ENCODE measurements around the gene SCP2.

Gene SCP2

GRCh38 chr1:53069663-53070327, 142.7 kb downstream of the SCP2 start:
- no peak for DNase-seq

GRCh38 chr1:53070621-53071020, 143.5 kb downstream of the SCP2 start:
- DNase-seq = no peak

- DNase-seq = no peak
Measured at GRCh38 chr1:53071167-53071865, 144.2 kb downstream of the SCP2 start.

GRCh38 chr1:53071915-53072314, 144.8 kb downstream of the SCP2 start:
- DNase-seq = no peak

GRCh38 chr1:53073287-53073686, 146.2 kb downstream of the SCP2 start:
- DNase-seq = no peak

DNA sequence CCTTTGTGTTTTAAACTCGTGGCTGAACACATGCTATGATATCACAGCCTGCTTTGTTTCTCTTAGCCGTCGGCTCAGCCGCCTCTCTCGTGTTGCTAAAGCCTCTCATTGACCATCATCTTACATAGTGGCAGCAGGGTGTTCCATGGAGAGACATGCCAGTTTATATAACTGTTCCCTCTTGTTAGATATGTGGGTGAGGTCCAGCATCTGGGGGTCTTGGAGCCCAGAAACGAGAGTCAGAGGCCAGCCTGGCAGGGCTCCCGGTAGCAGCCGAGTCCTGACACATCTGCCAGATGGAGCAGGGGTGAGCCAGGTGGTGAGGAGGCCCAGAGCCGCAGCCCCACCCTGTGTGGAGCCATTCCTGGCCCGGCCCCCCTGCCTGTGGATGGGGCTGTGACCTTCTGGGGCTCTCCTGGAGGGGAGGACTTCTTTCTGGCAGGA, 146.8 kb downstream of the SCP2 start:
- DNase-seq = no peak

DNA sequence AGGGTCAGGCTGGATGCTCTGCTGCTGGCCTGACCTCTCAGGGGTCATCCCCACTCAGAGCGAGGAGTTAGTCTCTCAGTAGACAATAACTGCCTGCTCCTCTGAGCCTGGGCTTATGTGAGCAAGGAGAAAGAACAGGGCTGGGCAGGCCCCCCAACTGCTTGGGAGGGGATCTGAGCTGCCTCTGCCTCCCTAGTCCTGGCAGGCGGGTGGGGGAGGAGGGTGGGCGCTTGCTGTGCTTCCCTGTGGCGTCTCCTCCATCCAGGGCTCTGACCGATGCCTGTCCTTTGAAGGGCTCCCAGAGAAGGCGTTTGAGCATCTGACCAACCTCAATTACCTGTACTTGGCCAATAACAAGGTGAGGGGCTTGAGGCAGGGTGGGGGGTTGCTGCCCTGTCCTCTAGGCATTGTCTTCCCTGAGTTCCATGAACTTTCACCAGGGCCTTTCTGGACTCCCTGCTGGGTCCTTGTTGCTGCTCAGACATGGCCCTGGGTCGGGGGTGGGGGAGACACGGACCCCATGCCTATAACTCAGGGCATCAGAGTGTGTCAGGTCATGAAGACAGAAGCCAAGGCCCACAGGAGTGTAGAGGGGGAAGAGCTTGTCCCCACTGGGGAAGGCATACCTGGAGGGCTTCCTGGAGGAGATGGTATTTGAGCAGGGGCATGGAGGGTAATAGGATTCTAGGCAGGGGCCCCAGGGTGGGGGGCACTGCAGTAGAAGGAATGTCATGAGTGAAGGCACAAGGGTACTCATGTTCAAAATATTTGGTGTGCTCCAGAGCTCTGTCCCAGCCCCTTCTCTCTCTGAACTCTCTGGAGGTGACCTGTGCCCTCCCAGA, 147.5 kb downstream of the SCP2 start:
- DNase-seq = no peak

GRCh38 chr1:53075206-53075605, 148.1 kb downstream of the SCP2 start:
- DNase-seq = no peak

DNA sequence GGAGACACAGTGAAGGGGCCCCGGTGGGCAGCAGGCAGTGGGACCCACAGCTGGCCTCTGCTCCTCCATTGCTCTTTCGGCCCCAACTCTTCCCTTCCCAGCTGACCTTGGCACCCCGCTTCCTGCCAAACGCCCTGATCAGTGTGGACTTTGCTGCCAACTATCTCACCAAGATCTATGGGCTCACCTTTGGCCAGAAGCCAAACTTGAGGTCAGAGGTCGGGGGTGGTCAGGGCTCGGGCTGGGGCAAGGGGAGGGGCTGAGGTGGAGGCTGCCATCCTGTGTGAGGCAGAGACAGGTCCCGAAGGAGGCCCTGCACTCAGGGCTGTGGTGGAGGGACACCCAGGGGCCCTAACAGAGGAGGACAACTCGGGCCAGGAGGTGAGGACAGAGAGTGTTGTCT, 148.7 kb downstream of the SCP2 start:
- DNase-seq = peak; percentile 39

GRCh38 chr1:53076165-53076564, 149.1 kb downstream of the SCP2 start:
- no peak for DNase-seq

DNA sequence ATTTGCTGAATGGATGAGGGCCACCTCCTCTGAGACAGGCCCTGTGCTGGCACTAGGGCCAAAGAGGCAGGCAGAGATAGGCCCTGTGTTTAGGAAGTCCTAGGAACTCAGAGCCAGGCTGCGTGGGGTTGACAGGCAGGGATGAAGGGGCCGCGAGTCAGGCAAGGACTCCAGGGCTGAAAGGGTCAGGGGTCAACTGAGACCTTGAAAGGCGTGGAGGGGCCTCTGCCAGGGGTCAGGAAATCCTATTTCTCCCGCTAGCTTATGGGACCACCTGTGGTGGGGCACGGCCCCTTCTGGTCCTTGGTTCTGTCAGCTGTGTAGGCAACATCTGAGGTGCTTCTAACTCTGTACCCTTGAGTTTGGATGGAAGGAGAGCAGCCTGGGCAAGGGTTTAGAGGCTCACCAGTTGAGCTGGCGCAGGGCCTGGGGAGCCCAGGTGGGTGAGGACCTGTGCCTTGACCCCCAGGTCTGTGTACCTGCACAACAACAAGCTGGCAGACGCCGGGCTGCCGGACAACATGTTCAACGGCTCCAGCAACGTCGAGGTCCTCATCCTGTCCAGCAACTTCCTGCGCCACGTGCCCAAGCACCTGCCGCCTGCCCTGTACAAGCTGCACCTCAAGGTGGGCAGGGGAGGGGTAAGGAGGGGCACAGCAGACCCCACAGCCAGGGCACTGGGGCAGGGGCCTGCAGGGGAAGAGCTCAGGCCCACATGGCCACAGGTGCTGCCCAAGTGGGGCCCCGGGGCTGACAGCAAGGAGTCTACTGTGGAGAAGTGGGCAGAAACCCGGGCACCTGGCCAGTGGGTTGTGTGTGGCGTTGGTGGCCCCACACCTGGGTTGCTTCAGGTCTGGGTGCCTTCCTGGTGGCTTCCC, 149.9 kb downstream of the SCP2 start:
- no peak for DNase-seq

DNA sequence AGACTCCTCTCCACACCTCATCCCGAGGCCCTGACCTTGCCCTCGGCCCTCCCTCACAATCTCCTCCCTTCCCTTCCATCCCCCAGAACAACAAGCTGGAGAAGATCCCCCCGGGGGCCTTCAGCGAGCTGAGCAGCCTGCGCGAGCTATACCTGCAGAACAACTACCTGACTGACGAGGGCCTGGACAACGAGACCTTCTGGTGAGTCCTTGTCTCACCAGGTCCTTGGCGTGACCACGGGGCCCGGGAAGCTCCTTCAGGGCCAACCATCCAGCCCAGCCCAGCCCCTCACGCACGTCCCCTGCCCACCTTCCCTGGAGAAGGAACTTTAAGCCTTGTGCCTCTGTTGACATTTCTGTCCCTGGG, 150.5 kb downstream of the SCP2 start:
- no peak for DNase-seq

DNA sequence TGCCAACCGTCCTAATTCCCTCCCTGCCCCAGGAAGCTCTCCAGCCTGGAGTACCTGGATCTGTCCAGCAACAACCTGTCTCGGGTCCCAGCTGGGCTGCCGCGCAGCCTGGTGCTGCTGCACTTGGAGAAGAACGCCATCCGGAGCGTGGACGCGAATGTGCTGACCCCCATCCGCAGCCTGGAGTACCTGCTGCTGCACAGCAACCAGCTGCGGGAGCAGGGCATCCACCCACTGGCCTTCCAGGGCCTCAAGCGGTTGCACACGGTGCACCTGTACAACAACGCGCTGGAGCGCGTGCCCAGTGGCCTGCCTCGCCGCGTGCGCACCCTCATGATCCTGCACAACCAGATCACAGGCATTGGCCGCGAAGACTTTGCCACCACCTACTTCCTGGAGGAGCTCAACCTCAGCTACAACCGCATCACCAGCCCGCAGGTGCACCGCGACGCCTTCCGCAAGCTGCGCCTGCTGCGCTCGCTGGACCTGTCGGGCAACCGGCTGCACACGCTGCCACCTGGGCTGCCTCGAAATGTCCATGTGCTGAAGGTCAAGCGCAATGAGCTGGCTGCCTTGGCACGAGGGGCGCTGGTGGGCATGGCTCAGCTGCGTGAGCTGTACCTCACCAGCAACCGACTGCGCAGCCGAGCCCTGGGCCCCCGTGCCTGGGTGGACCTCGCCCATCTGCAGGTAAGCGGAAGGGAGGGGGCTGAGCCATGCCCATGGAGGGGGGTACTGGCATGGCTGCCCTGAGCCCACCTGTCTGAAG, 151.4 kb downstream of the SCP2 start:
- no peak for DNase-seq

- no peak for DNase-seq
Measured at GRCh38 chr1:53079251-53079650, 152.2 kb downstream of the SCP2 start.

GRCh38 chr1:53080041-53080440, 153.0 kb downstream of the SCP2 start:
- no peak for DNase-seq

- no peak for DNase-seq
Measured at GRCh38 chr1:53080769-53081168, 153.7 kb downstream of the SCP2 start.

GRCh38 chr1:53081384-53082066, 154.4 kb downstream of the SCP2 start:
- DNase-seq = no peak

DNA sequence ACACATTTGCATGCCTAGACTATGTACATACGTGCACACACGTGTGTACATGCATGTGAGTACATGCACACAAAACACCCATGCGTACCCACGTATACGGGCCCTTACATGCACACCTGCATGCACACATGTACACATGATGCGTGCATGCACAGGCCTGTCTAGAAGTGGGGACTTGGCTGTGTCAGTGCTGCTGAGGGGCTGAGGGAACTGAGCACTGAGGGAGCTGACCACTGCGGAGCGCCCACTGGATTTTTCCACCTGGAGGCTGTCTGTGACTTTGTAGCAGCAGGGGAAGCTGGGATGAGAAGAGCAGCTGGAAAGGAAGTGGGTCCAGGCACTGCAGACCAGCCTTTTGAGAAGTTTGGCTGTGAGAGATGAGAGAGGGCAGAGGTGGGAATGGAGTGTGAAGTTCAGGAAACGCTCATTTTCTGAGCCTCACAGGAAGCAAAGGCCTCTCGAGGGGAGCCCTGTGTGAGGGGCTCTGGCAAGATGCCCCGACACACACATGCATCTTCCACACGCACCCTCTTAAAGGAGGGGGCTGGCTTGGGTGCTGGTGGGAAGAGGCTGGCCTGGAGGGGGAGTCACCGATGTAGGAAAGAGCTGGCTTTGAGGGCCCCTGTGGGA, 155.9 kb downstream of the SCP2 start:
- no peak for DNase-seq

DNA sequence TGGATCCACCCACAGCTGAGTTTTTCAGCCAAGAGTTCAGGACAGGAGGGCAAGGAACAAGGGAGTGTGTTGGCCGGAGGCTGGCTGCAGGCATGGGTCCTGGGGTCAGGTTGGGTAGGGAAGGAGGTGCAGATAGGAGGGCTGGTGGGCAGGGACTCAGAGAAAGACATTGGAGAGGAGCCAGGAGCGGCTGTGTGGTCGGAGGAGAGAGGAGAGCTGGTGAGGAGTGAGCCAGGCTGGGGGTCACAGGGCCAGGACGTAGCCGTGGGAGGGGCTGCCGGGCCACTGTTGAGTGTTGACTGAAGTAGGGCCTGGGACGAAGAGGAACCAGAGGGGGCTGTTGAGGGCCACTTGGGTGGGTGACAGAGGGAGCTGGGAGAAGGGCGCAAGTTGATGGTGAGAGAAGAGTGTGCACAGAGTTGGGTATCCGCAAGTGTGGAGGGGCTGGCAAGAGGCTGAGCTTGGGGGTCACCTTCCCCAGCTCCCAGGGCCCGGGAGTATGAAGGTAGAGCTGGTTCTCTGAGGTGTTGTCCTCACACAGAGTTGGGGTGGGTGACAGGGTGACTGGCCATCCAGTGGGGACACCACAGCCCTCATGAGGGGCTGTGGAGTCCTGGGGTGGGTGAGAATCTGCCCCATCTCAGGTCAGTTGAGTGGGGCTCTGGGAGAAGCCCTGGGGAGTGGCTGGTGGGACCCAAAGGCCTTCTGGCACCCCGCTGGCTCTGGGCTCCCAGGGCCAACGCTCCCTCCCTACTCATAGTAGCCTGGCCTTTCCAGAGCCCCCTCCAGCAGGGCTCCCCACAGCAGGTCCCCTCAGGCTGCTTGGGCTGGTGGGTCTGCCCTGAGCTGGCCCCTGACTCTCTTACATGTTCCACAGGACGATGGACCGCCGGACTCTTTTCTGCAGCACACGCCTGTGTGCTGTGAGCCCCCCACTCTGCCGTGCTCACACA, 156.8 kb downstream of the SCP2 start:
- DNase-seq = no peak

GRCh38 chr1:53084589-53084971, 157.5 kb downstream of the SCP2 start:
- no peak for DNase-seq

Measured in RPMI8226 (cell line).